Tibial artery (tissue), 4 donors: Measurements from ENCODE around the gene ZC3HAV1.
"Not testable (repeated sequence)": the region's sequence is repeated elsewhere in the genome, so short reads cannot be mapped to it uniquely, and the experiment has no call there.

Experiments
- DNase-seq, 2 donors: peaks; one replicate each; pipeline ENCODE4 v3.0.0-alpha.2; 2019
- H3K27ac ChIP-seq, 2 donors: fragments of 200-600 bp; sonication (generic) in 1 of 2; 1 replicate in 1 of 2; 2 replicates in 1 of 2; pipeline ENCODE4 v1.5.1; 2018 to 2019; ENCODE audit warnings: mild to moderate bottlenecking in 1 of 2
- H3K27me3 ChIP-seq, 2 donors: fragments of 200-600 bp; sonication (generic) in 1 of 2; one replicate each; pipeline versions ENCODE4 v1.5.1 to v1.6.0; 2016 to 2019
- H3K36me3 ChIP-seq, 3 donors: fragments of 200-600 bp; sonication (generic) in 2 of 3; one replicate each; pipeline ENCODE4 v1.5.1; 2016 to 2019; ENCODE audit warnings: mild to moderate bottlenecking in 2 of 3
- H3K4me1 ChIP-seq, 4 donors: fragments of 200-600 bp; sonication (generic) in 2 of 4; 1 replicate in 3 of 4; 2 replicates in 1 of 4; pipeline ENCODE4 v1.5.1; 2016 to 2019
- H3K4me3 ChIP-seq, 2 donors: fragments of 200-600 bp; sonication (generic) in 1 of 2; 1 replicate in 1 of 2; 2 replicates in 1 of 2; pipeline ENCODE4 v1.5.1; 2018 to 2019; ENCODE audit warnings: mild to moderate bottlenecking in 2 of 2
- H3K9me3 ChIP-seq, 3 donors: fragments of 200-600 bp; sonication (generic) in 1 of 3; one replicate each; pipeline ENCODE4 v1.5.1; 2016 to 2019
- intact Hi-C: fragments of 100-400 bp; cut with DNase I; formaldehyde crosslinking; loops from one replicate; pipeline ENCODE4 v1.15.0; 2023; ENCODE audit warnings: low total_unique reads
- TF ChIP-seq, protein P1 (sequence below), 2 experiments: fragments of 200-600 bp in 1 of 2; fragments of 450-650 bp in 1 of 2; IDR thresholded peaks; one replicate each; pipeline ENCODE4 v1.5.1; 2017 to 2019; ENCODE audit warnings: antibody characterized with exemption in 2 of 2, mild to moderate bottlenecking in 1 of 2, moderate library complexity in 1 of 2

ZC3HAV1 gene

GRCh38 chr7:139133335-139134139, 24.0 kb upstream of the ZC3HAV1 start:
- TF ChIP-seq, protein P1, sequence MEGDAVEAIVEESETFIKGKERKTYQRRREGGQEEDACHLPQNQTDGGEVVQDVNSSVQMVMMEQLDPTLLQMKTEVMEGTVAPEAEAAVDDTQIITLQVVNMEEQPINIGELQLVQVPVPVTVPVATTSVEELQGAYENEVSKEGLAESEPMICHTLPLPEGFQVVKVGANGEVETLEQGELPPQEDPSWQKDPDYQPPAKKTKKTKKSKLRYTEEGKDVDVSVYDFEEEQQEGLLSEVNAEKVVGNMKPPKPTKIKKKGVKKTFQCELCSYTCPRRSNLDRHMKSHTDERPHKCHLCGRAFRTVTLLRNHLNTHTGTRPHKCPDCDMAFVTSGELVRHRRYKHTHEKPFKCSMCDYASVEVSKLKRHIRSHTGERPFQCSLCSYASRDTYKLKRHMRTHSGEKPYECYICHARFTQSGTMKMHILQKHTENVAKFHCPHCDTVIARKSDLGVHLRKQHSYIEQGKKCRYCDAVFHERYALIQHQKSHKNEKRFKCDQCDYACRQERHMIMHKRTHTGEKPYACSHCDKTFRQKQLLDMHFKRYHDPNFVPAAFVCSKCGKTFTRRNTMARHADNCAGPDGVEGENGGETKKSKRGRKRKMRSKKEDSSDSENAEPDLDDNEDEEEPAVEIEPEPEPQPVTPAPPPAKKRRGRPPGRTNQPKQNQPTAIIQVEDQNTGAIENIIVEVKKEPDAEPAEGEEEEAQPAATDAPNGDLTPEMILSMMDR (IDR thresholded peaks at IDR 0.05) = no peak
- intact Hi-C loops = no loop called here
- Histone ChIP-seq H3K4me1 (peaks cover 0 to 9% (median 7%) of the 10 kb centered on the region in 4 donors), H3K27ac (peak overlapping the region; percentile 52 to 57), H3K36me3 (peaks cover 0 to 6% (median 5%) of the 10 kb centered on the region in 3 donors), H3K4me3 (peak overlapping the region; percentile 53 to 54), H3K9me3 (no peaks in the 10 kb centered on the region), H3K27me3 (no peaks in the 10 kb centered on the region)
- peak; percentile 82 to 88 for DNase-seq

DNA sequence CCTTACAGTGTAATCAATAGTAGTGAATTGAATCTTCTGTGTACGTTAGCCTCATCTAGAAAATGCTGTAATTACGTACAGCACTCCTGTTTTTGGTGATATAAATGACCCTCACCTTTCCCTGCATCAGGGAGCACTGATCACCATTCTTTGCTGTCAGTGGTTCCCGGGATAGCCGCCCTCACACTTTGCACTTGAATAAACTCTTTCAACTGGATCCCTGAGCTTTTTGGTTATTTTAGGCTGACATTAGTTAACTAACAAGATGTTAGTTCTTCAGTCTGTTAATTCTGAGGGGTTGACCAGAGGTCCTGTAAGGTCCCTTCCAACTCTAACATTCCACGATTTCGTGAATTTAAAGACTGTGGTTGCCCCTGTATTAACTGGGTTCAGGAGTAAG, 23.4 kb upstream of the ZC3HAV1 start:
- Histone ChIP-seq H3K9me3 (no peaks in the 10 kb centered on the region), H3K27me3 (no peaks in the 10 kb centered on the region), H3K36me3 (peaks cover 0 to 6% (median 5%) of the 10 kb centered on the region in 3 donors), H3K4me3 (peak overlapping the region; percentile 53 to 54), H3K27ac (peak overlapping the region; percentile 52 to 57), H3K4me1 (peaks cover 0 to 9% (median 7%) of the 10 kb centered on the region in 4 donors)
- intact Hi-C loops = no loop called here
- no peak for DNase-seq
- TF ChIP-seq, protein P1 (IDR thresholded peaks at IDR 0.05) = no peak

DNA sequence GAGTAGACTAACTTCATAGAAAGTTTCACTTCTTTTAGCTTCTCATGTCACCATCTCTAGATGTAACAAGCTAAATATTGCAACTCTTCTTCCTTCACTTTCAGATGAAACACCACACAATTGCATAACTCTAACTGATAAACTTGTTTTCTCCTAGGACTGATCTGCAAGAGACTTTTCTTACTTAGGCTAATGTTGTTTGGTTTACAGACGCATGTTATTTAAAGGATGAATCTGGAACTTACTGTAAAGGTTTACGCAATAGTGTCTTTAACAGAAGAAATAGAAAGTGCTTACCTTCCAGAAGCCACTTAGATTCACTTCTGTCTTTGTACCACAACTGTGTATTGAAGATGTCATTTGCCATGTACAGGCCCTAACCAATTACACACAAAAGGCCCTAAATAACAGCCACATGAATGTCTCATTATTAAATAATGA, 22.1 kb upstream of the ZC3HAV1 start:
- DNase-seq = no peak
- TF ChIP-seq, protein P1 (IDR thresholded peaks at IDR 0.05) = no peak
- Histone ChIP-seq H3K4me3 (no peak overlapping the region), H3K9me3 (no peaks in the 10 kb centered on the region), H3K4me1 (peaks cover 0 to 9% (median 7%) of the 10 kb centered on the region in 4 donors), H3K27ac (no peak overlapping the region), H3K36me3 (peaks cover 0 to 5% (median 3%) of the 10 kb centered on the region in 3 donors), H3K27me3 (no peaks in the 10 kb centered on the region)
- intact Hi-C loops = no loop called here

- H3K27me3 ChIP-seq, H3K9me3 ChIP-seq, intact Hi-C loops, H3K4me3 ChIP-seq, H3K36me3 ChIP-seq, H3K4me1 ChIP-seq, H3K27ac ChIP-seq, DNase-seq: not testable (repeated sequence)
These were observed 20.3 kb upstream of the ZC3HAV1 start for GRCh38 chr7:139129814-139130213.

DNA sequence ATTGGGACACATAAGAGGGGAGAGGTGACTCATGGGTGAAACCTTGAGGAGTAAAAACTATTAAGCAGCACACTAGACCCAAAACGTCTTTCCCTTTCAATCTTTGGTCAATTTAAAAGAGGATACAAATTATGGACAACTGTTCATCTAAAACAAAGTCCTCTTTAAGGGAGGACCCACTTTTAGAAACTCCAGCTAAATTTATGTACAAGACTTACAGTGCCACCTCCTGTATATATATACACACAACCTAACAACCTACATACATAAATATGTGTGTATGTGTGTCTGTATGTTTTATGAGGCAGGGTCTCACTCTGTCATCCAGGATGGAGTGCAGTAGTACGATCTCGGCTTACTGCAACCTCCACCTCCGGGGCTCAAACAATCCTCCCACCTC, 18.1 kb upstream of the ZC3HAV1 start:
- no peaks in the 10 kb centered on the region for H3K36me3 ChIP-seq
- no peaks in the 10 kb centered on the region for H3K4me1 ChIP-seq
- H3K27me3 ChIP-seq = peaks cover 0 to 4% of the 10 kb centered on the region in 2 donors
- no peak overlapping the region for H3K4me3 ChIP-seq
- H3K27ac ChIP-seq = no peak overlapping the region
- intact Hi-C loops = no loop called here
- TF ChIP-seq, protein P1 (IDR thresholded peaks at IDR 0.05) = no peak
- H3K9me3 ChIP-seq = no peaks in the 10 kb centered on the region
- no peak for DNase-seq

- TF ChIP-seq, protein P1 (IDR thresholded peaks at IDR 0.05) = no peak
- no peak overlapping the region for H3K27ac ChIP-seq
- no peaks in the 10 kb centered on the region for H3K36me3 ChIP-seq
- intact Hi-C loops = no loop called here
- peaks cover 0 to 4% of the 10 kb centered on the region in 2 donors for H3K27me3 ChIP-seq
- H3K4me3 ChIP-seq = no peak overlapping the region
- no peaks in the 10 kb centered on the region for H3K4me1 ChIP-seq
- DNase-seq = no peak
- no peaks in the 10 kb centered on the region for H3K9me3 ChIP-seq
These were observed 16.1 kb upstream of the ZC3HAV1 start for GRCh38 chr7:139125657-139126056.

DNA sequence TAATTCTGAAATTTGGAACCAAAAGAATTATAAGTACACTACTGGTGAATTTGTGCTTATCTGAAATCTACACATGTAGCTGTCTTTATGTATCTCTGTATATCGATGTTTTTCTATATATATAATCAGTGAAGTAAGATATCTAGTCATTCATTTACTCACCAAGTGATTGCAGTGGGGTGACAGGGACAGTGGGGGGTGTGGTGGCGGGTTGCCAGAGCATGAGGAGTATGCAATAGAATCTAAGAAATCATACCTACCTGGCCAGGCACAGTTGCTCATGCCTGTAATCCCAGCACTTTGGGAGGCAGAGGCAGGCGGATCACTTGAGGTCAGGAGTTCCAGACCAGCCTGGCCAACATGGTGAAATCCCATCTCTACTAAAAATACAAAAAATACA, 15.5 kb upstream of the ZC3HAV1 start:
- intact Hi-C loops, H3K4me1 ChIP-seq, H3K36me3 ChIP-seq, DNase-seq, H3K27me3 ChIP-seq, H3K4me3 ChIP-seq, H3K27ac ChIP-seq, H3K9me3 ChIP-seq: not testable (repeated sequence)
